GM19455 (cell line): ENCODE data around the gene SRPK2.

Experiments used
- ATAC-seq: cut with Tn5 transposase; IDR thresholded peaks from one replicate; pipeline ENCODE4 v1.9.1; 2021; ENCODE audit not compliant: unreplicated experiment

SRPK2 gene

GRCh38 chr7:105149827-105150226 is 238.9 kb downstream of the SRPK2 start:
- ATAC-seq, result no peak

- ATAC-seq, result no peak
Observed at GRCh38 chr7:105141068-105141467, 247.7 kb downstream of the SRPK2 start.

- no peak for ATAC-seq
Observed at GRCh38 chr7:105139381-105139780, 249.3 kb downstream of the SRPK2 start.

- no peak for ATAC-seq
Observed at GRCh38 chr7:105137898-105138297, 250.8 kb downstream of the SRPK2 start.

- no peak for ATAC-seq
Observed at GRCh38 chr7:105136221-105136620, 252.5 kb downstream of the SRPK2 start.

- ATAC-seq, result no peak
Observed at GRCh38 chr7:105133986-105134655, 254.6 kb downstream of the SRPK2 start.

- ATAC-seq, result no peak
Observed at GRCh38 chr7:105133358-105133757, 255.4 kb downstream of the SRPK2 start.

- no peak for ATAC-seq
Observed at GRCh38 chr7:105132835-105133234, 255.9 kb downstream of the SRPK2 start.

- no peak for ATAC-seq
Observed at GRCh38 chr7:105132335-105132734, 256.4 kb downstream of the SRPK2 start.

- no peak for ATAC-seq
Observed at GRCh38 chr7:105131890-105132289, 256.8 kb downstream of the SRPK2 start.

GRCh38 chr7:105131033-105131656 is 257.6 kb downstream of the SRPK2 start:
- peak; percentile 79 for ATAC-seq

- no peak for ATAC-seq
Observed at GRCh38 chr7:105130580-105130979, 258.1 kb downstream of the SRPK2 start.

GRCh38 chr7:105130048-105130447 is 258.7 kb downstream of the SRPK2 start:
- no peak for ATAC-seq

- no peak for ATAC-seq
Observed at GRCh38 chr7:105127179-105127578, 261.5 kb downstream of the SRPK2 start.

GRCh38 chr7:105126436-105126975 is 262.2 kb downstream of the SRPK2 start:
- ATAC-seq, result no peak

GRCh38 chr7:105125745-105126144 is 263.0 kb downstream of the SRPK2 start:
- no peak for ATAC-seq

GRCh38 chr7:105122619-105123018 is 266.1 kb downstream of the SRPK2 start:
- ATAC-seq, result no peak

- ATAC-seq, result no peak
Observed at GRCh38 chr7:105118612-105119600, 269.8 kb downstream of the SRPK2 start.

GRCh38 chr7:105112440-105113418 is 276.0 kb downstream of the SRPK2 start:
- ATAC-seq, result no peak

- ATAC-seq, result no peak
Observed at GRCh38 chr7:105107458-105107857, 281.3 kb downstream of the SRPK2 start.
